ENCODE measurements around the gene OR4X1.

DNA sequence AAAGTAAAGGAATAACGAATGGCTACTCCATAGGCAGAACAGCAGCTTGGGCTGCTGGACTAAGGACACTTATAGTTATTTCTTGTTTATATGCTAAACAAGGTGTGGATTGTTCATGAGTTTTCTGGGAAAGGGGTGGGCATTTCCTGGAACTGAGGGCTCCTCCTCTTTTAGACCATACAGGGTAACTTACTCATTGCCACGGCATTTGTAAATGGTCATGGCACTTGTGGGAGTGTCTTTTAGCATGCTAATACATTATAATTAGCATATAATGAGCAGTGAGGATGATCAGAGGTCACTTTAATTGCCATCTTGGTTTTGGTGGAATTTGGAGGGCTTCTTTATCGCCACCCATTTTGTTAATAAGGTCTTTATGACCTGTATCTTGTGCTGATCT lies 7.0 kb downstream of the OR4X1 start:
- TF ChIP-seq GABPA (IDR thresholded peaks at IDR 0.05 in 1 of 2, conservative IDR thresholded peaks at IDR 0.05 in 1 of 2): no peak
- TF ChIP-seq, protein P1, sequence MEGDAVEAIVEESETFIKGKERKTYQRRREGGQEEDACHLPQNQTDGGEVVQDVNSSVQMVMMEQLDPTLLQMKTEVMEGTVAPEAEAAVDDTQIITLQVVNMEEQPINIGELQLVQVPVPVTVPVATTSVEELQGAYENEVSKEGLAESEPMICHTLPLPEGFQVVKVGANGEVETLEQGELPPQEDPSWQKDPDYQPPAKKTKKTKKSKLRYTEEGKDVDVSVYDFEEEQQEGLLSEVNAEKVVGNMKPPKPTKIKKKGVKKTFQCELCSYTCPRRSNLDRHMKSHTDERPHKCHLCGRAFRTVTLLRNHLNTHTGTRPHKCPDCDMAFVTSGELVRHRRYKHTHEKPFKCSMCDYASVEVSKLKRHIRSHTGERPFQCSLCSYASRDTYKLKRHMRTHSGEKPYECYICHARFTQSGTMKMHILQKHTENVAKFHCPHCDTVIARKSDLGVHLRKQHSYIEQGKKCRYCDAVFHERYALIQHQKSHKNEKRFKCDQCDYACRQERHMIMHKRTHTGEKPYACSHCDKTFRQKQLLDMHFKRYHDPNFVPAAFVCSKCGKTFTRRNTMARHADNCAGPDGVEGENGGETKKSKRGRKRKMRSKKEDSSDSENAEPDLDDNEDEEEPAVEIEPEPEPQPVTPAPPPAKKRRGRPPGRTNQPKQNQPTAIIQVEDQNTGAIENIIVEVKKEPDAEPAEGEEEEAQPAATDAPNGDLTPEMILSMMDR (IDR thresholded peaks at IDR 0.05; ENCODE audit: low read depth, low read length, missing input control): no peak
- TF ChIP-seq RAD21 (IDR thresholded peaks at IDR 0.05): no peak
